B cell (primary cell): ENCODE data around the gene BEND3. TPM values are rescaled to one million over a fixed set of nuclear protein-coding genes. Genes with fewer than 3 reads are reported as not detected.

Experiments
- ATAC-seq: fragments of 200-7000 bp; cut with Tn5 transposase; one replicate; pipeline ENCODE4 v1.10.0; 2021; ENCODE audit warnings: low read depth, mild to moderate bottlenecking, moderate number of reproducible peaks, moderate library complexity
- CTCF ChIA-PET: fragments of 350-600 bp; sonication (Branson Sonifier 250); formaldehyde crosslinking; loops from one replicate; lab custom pipeline; 2021; ENCODE audit warnings: antibody characterized with exemption, inconsistent platforms; lab: Charles Lee
- POLR2A ChIA-PET: fragments of 350-600 bp; sonication (Branson Sonifier 250); formaldehyde crosslinking; loops from one replicate; lab custom pipeline; 2021; ENCODE audit warnings: antibody characterized with exemption; lab: Charles Lee
- DNase-seq: peaks from one replicate; pipeline ENCODE4 v3.0.0; 2013
- H2AFZ ChIP-seq: 2 replicates; pipeline ENCODE4 v1.6.1; 2012; ENCODE audit warnings: mild to moderate bottlenecking, low read depth, low read length; ENCODE audit not compliant: insufficient read depth, poor library complexity, severe bottlenecking
- H3K27ac ChIP-seq, 2 donors: 1 replicate in 1 of 2; 2 replicates in 1 of 2; pipeline ENCODE4 v1.5.1; 2012 to 2013; ENCODE audit warnings: low read length in 2 of 2, mild to moderate bottlenecking in 2 of 2, moderate library complexity in 1 of 2
- H3K27me3 ChIP-seq, 4 experiments: fragments of 200-600 bp in 1 of 4; sonication (generic) in 1 of 4; replicated peaks in 1 of 4; 1 replicate in 2 of 4; 2 replicates in 2 of 4; pipeline versions ENCODE4 v1.6.1 to v1.7.0; 2013 to 2016; ENCODE audit warnings: low read length in 3 of 4, mild to moderate bottlenecking in 2 of 4, mixed read lengths in 1 of 4, moderate library complexity in 1 of 4; ENCODE audit not compliant: insufficient read depth in 4 of 4, control insufficient read depth in 3 of 4; ENCODE audit errors: control extremely low read depth in 1 of 4
- H3K36me3 ChIP-seq, 2 experiments: replicated peaks in 1 of 2; 1 replicate in 1 of 2; 2 replicates in 1 of 2; pipeline versions ENCODE4 v1.6.1 to v1.7.1; 2013; ENCODE audit warnings: low read length in 1 of 2; ENCODE audit not compliant: insufficient read depth in 2 of 2, control insufficient read depth in 1 of 2; ENCODE audit errors: control extremely low read depth in 1 of 2, extremely low read depth in 1 of 2
- H3K4me1 ChIP-seq, 2 donors: fragments of 200-600 bp in 1 of 2; sonication (generic) in 1 of 2; 1 replicate in 1 of 2; 2 replicates in 1 of 2; pipeline versions ENCODE4 v1.5.1 to v1.6.1; 2013 to 2017; ENCODE audit warnings: low read length in 2 of 2; ENCODE audit not compliant: control insufficient read depth in 2 of 2, insufficient read depth in 2 of 2
- H3K4me2 ChIP-seq: replicated peaks from 2 replicates; pipeline ENCODE3; 2012; ENCODE audit warnings: mild to moderate bottlenecking, low read depth, low read length; ENCODE audit not compliant: poor library complexity, severe bottlenecking
- H3K4me3 ChIP-seq, 5 experiments: fragments of 200-600 bp in 1 of 5; sonication (generic) in 1 of 5; 1 replicate in 3 of 5; 2 replicates in 2 of 5; pipeline versions ENCODE4 v1.5.1 to v1.7.0; 2011 to 2016; ENCODE audit warnings: low read length in 4 of 5, mild to moderate bottlenecking in 4 of 5, low read depth in 2 of 5, control low read depth in 1 of 5, moderate library complexity in 1 of 5; ENCODE audit not compliant: insufficient read depth in 1 of 5; ENCODE audit errors: control extremely low read depth in 1 of 5, extremely low read depth in 1 of 5
- H3K79me2 ChIP-seq: fragments of 200-600 bp; sonication (generic); one replicate; pipeline ENCODE4 v1.6.0; 2016; ENCODE audit warnings: low read length; ENCODE audit not compliant: control insufficient read depth, insufficient read depth
- H3K9ac ChIP-seq: fragments of 200-600 bp; sonication (generic); 2 replicates; pipeline ENCODE4 v1.6.1; 2017; ENCODE audit warnings: mild to moderate bottlenecking, low read length, moderate library complexity
- H3K9me3 ChIP-seq, 3 donors: one replicate each; pipeline versions ENCODE4 v1.6.1 to v1.7.1; 2013; ENCODE audit warnings: low read length in 2 of 3; ENCODE audit not compliant: control insufficient read depth in 2 of 3, insufficient read depth in 1 of 3; ENCODE audit errors: control extremely low read depth in 1 of 3
- H4K20me1 ChIP-seq: 2 replicates; pipeline ENCODE4 v1.6.0; 2012; ENCODE audit warnings: mild to moderate bottlenecking, low read length; ENCODE audit not compliant: insufficient read depth, control insufficient read depth, poor library complexity, severe bottlenecking
- H3K27ac Mint-ChIP-seq: one replicate; pipeline ENCODE4 v1.8.0; 2021; ENCODE audit warnings: mixed read lengths
- H3K27me3 Mint-ChIP-seq: one replicate; pipeline ENCODE4 v1.8.0; 2021; ENCODE audit warnings: mixed read lengths
- H3K4me1 Mint-ChIP-seq: one replicate; pipeline ENCODE4 v1.8.0; 2021; ENCODE audit warnings: mixed read lengths
- H3K4me3 Mint-ChIP-seq: one replicate; pipeline ENCODE4 v1.8.0; 2021; ENCODE audit warnings: mixed read lengths
- H3K9me3 Mint-ChIP-seq: one replicate; pipeline ENCODE4 v1.8.0; 2022; ENCODE audit warnings: mixed read lengths; ENCODE audit not compliant: insufficient read depth
- CTCF ChIP-seq: fragments of 200-600 bp; IDR thresholded peaks from one replicate; pipeline ENCODE4 v1.8.0; 2022; ENCODE audit warnings: antibody characterized with exemption, mild to moderate bottlenecking
- EZH2 ChIP-seq: IDR thresholded peaks from 2 replicates; pipeline ENCODE4 v1.6.1; 2012; ENCODE audit warnings: borderline replicate concordance, low read depth, mild to moderate bottlenecking, moderate library complexity, low read length; ENCODE audit not compliant: insufficient read depth, poor library complexity, severe bottlenecking
- WGBS: methylation state at CpG from one replicate; pipeline ENCODE4 v1.1.5; 2013; ENCODE audit warnings: missing lambda C conversion rate; ENCODE audit not compliant: insufficient coverage; 5-methylcytosine and 5-hydroxymethylcytosine counted together
- intact Hi-C: fragments of 100-400 bp; cut with micrococcal nuclease; formaldehyde crosslinking; loops from one replicate; pipeline ENCODE4 v1.10.0; 2022
- polyA plus RNA-seq: library from polyadenylated mRNA; depleted of rRNA; stranded (reverse); fragments of >200 nt; gene quantifications from 2 replicates; pipeline ENCODE4 v1.2.3, GENCODE V29; 2012
- small RNA-seq: library from RNA; depleted of rRNA; stranded (forward); fragments of <200 nt; gene quantifications from one replicate; pipeline ENCODE3, GENCODE V24; 2012; ENCODE audit warnings: low replicate concordance, low read depth; ENCODE audit not compliant: insufficient read length
- total RNA-seq, 2 donors: library from RNA; stranded (reverse); fragments of 120-200 nt in 1 of 2; gene quantifications; 1 replicate in 1 of 2; 2 replicates in 1 of 2; pipeline versions ENCODE4 v1.2.3 to v1.2.4, GENCODE V29; 2013 to 2022

Gene BEND3
- total and polyA plus RNA-seq, 2 donors (not counting 1 experiment from before 2014, with no cell fraction given) = 0.78 to 2.0 TPM

- Mint-ChIP-seq H3K27ac (no peak overlapping the region), H3K4me3 (no peak overlapping the region), H3K9me3 (no peaks in the 10 kb centered on the region), H3K27me3 (no peaks in the 10 kb centered on the region), H3K4me1 (peaks cover 10% of the 10 kb centered on the region)
- H3K27ac ChIP-seq = no peak overlapping the region
- H3K9ac ChIP-seq = no peak overlapping the region
- H2AFZ ChIP-seq = no peak overlapping the region
- ChIA-PET POLR2A (no interaction called here), CTCF (no interaction called here)
- 94% methylated on average over 4 of the region's 5 CpGs for WGBS
- DNase-seq = no peak
- TF ChIP-seq CTCF = no peak
- TF ChIP-seq EZH2 = no peak
- H3K4me1 ChIP-seq = peaks cover 0 to 8% of the 10 kb centered on the region in 2 donors
- H3K79me2 ChIP-seq = no peaks in the 10 kb centered on the region
- H3K36me3 ChIP-seq = no peaks in the 10 kb centered on the region
- ATAC-seq = no peak
- H3K4me3 ChIP-seq = no peak overlapping the region
- H3K9me3 ChIP-seq = no peaks in the 10 kb centered on the region
- H3K27me3 ChIP-seq = peaks cover 0 to under 1% (median under 1%) of the 10 kb centered on the region in 4 experiments
- H4K20me1 ChIP-seq = no peaks in the 10 kb centered on the region
- H3K4me2 ChIP-seq = no peak overlapping the region
- intact Hi-C loops = no loop called here
Observed at GRCh38 chr6:107019047-107019446, 96.3 kb downstream of the BEND3 start.

Small RNA genes lying within 50 kb of the gene (small RNA-seq; reads per million reads assigned to genes)
- not detected for gene RNU6-1299P

Other genes with a start within 250 kb of the BEND3 start
- 113 and 115 TPM in 2 replicates for gene CD24, start 140.8 kb downstream of the BEND3 start, total RNA-seq
- gene CD24, start 140.8 kb downstream of the BEND3 start, polyA plus RNA-seq = 69.9 and 118 TPM in 2 replicates
- gene MTRES1, start 87.3 kb downstream of the BEND3 start, total RNA-seq = 14.2 and 15.1 TPM in 2 replicates
- 7.5 and 10.4 TPM in 2 replicates for gene MTRES1, start 87.3 kb downstream of the BEND3 start, polyA plus RNA-seq